Keratinocyte (primary cell): ENCODE results near the gene OR2T8. TPM values are rescaled to one million over a fixed set of nuclear protein-coding genes. Genes with fewer than 3 reads are reported as not detected.

ENCODE experiments used
- DNase-seq: peaks from one replicate; pipeline ENCODE4 v3.0.0-alpha.2; 2011; ENCODE audit warnings: low read depth, missing footprints, low spot score
- FAIRE-seq: peaks from 2 replicates; lab custom pipeline; 2011; peaks lifted over from hg19 to GRCh38; lab: Jason Lieb, UNC
- H2AFZ ChIP-seq: 2 replicates; pipeline ENCODE4 v1.6.0; 2012; ENCODE audit warnings: low read length, control low read depth, inconsistent platforms; ENCODE audit not compliant: control insufficient read depth
- H3K27ac ChIP-seq: 2 replicates; pipeline ENCODE4 v1.5.1; 2011; ENCODE audit warnings: low read length; ENCODE audit not compliant: control insufficient read depth, insufficient read depth
- H3K27me3 ChIP-seq: 3 replicates; pipeline ENCODE4 v1.6.0; 2011; ENCODE audit warnings: low read length; ENCODE audit not compliant: control insufficient read depth, insufficient read depth; ENCODE audit errors: extremely low read depth
- H3K36me3 ChIP-seq, 2 experiments: 2 replicates in 1 of 2; 3 replicates in 1 of 2; pipeline ENCODE4 v1.5.1; 2011; ENCODE audit warnings: low read length in 2 of 2, mild to moderate bottlenecking in 1 of 2; ENCODE audit not compliant: control insufficient read depth in 2 of 2, insufficient read depth in 2 of 2; ENCODE audit errors: extremely low read depth in 1 of 2
- H3K4me1 ChIP-seq: 3 replicates; pipeline ENCODE4 v1.5.1; 2011; ENCODE audit warnings: low read length; ENCODE audit not compliant: control insufficient read depth, insufficient read depth; ENCODE audit errors: extremely low read depth
- H3K4me2 ChIP-seq: 3 replicates; pipeline ENCODE4 v1.6.0; 2011; ENCODE audit warnings: low read depth, low read length; ENCODE audit not compliant: control insufficient read depth, insufficient read depth; ENCODE audit errors: extremely low read depth
- H3K4me3 ChIP-seq, 3 experiments: fragments of 200-600 bp in 1 of 3; sonication (generic) in 1 of 3; 2 replicates in 2 of 3; 3 replicates in 1 of 3; pipeline ENCODE4 v1.5.1; 2011 to 2016; ENCODE audit warnings: low read length in 3 of 3, mild to moderate bottlenecking in 3 of 3, control low read depth in 2 of 3, inconsistent platforms in 1 of 3, low read depth in 1 of 3, mixed read lengths in 1 of 3, mixed run types in 1 of 3, moderate library complexity in 1 of 3; ENCODE audit not compliant: control insufficient read depth in 2 of 3, insufficient read depth in 2 of 3; ENCODE audit errors: extremely low read depth in 1 of 3
- H3K79me2 ChIP-seq: 2 replicates; pipeline ENCODE4 v1.6.0; 2012; ENCODE audit warnings: low read length; ENCODE audit not compliant: control insufficient read depth, insufficient read depth
- H3K9ac ChIP-seq: 3 replicates; pipeline ENCODE4 v1.6.0; 2011; ENCODE audit warnings: low read length; ENCODE audit not compliant: control insufficient read depth, insufficient read depth; ENCODE audit errors: extremely low read depth
- H3K9me1 ChIP-seq: 3 replicates; pipeline ENCODE4 v1.6.0; 2011; ENCODE audit warnings: low read length; ENCODE audit not compliant: control insufficient read depth, insufficient read depth; ENCODE audit errors: extremely low read depth
- H3K9me3 ChIP-seq: 2 replicates; pipeline ENCODE4 v1.5.1; 2012; ENCODE audit warnings: low read depth, low read length; ENCODE audit not compliant: control insufficient read depth
- H4K20me1 ChIP-seq: 3 replicates; pipeline ENCODE4 v1.6.0; 2011; ENCODE audit warnings: low read length; ENCODE audit not compliant: control insufficient read depth, insufficient read depth; ENCODE audit errors: extremely low read depth
- CTCF ChIP-seq, 3 experiments: IDR thresholded peaks in 1 of 3; conservative IDR thresholded peaks in 1 of 3; optimal IDR thresholded peaks in 1 of 3; 2 replicates in 2 of 3; 3 replicates in 1 of 3; pipeline versions ENCODE3 to v1.5.1; 2011; ENCODE audit warnings: low read length in 3 of 3, mild to moderate bottlenecking in 3 of 3, moderate library complexity in 2 of 3, control low read depth in 1 of 3, inconsistent platforms in 1 of 3; ENCODE audit not compliant: insufficient read depth in 2 of 3; ENCODE audit errors: extremely low read depth in 1 of 3
- EZH2 ChIP-seq: IDR thresholded peaks from one replicate; pipeline ENCODE4 v1.6.1; 2012; ENCODE audit warnings: inconsistent platforms, mild to moderate bottlenecking, low read length, moderate library complexity
- dilution Hi-C: fragments of 300-500 bp; cut with MboI; formaldehyde crosslinking; loops from one replicate; pipeline ENCODE4 v1.7.0; 2020; ENCODE audit warnings: low sequenced_read_pairs; ENCODE audit not compliant: extremely low pct_ligation_motif_present
- polyA plus RNA-seq, 5 experiments: library from polyadenylated mRNA; depleted of rRNA in 3 of 5; stranded (reverse) in 3 of 5; stranded (forward) in 1 of 5; unstranded in 1 of 5; fragments of >200 nt; gene quantifications; 1 replicate in 1 of 5; 2 replicates in 3 of 5; 3 replicates in 1 of 5; pipeline versions ENCODE4 v1.2.1 to v1.2.3, GENCODE V29; 2011 to 2012; ENCODE audit warnings: missing spikeins in 2 of 5, low read depth in 1 of 5, low replicate concordance in 1 of 5

OR2T8 gene
- polyA plus RNA-seq, 1 donor (not counting 4 experiments of a cell fraction or from before 2014, with no cell fraction given), result not detected

DNA sequence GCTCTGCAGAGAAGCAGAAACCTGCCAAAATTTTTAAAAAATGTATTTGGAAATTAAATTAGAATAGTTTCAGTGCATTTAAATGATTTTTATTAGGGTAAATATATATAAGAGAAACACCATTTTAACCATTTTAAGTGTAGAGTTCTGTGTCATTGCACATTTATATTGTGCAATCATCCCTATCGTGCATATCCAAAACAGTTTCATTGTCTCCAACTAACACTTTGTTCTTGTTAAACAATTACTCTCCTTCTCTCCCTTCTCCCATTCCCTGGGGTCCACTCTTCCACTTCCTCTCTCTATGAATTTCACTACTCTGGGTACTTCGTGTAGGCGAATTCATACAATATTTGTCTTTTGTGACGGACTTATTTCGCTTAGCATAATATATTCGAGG lies 22.6 kb downstream of the OR2T8 start:
- peaks cover 2% of the 10 kb centered on the region for H3K9me3 ChIP-seq
- no peaks in the 10 kb centered on the region for H3K27me3 ChIP-seq
- no peak overlapping the region for H3K9ac ChIP-seq
- no peaks in the 10 kb centered on the region for H3K79me2 ChIP-seq
- no peak overlapping the region for H3K4me3 ChIP-seq
- DNase-seq (no peak), FAIRE-seq (no peak)
- no peaks in the 10 kb centered on the region for H3K9me1 ChIP-seq
- no peak overlapping the region for H2AFZ ChIP-seq
- TF ChIP-seq EZH2 (no peak), CTCF (optimal IDR thresholded peaks at IDR 0.05 in 1 of 3, IDR thresholded peaks at IDR 0.05 in 1 of 3, conservative IDR thresholded peaks at IDR 0.05 in 1 of 3; ENCODE audit: extremely low read depth in 1 of 3, insufficient read depth in 2 of 3, low read length in 3 of 3) (no peak)
- no peaks in the 10 kb centered on the region for H3K36me3 ChIP-seq
- dilution Hi-C loops, result no loop called here
- no peak overlapping the region for H3K27ac ChIP-seq
- no peaks in the 10 kb centered on the region for H4K20me1 ChIP-seq
- H3K4me1 ChIP-seq, result no peaks in the 10 kb centered on the region
- H3K4me2 ChIP-seq, result no peak overlapping the region

DNA sequence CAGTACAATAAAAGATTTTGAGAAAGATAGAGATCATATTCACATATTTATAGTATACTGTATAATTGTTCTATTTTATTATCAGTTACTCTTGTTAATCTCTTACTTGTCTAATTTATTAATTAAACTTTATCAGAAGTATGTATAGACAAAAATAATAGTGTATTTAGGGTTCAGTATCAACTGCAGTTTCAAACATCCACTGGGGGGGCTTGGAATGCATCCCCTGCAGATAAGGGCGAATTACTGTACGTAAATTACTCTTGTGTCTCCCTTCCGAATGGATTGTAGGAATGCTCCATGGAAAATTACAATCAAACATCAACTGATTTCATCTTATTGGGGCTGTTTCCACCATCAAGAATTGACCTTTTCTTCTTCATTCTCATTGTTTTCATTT lies 28.5 kb downstream of the OR2T8 start, which contains the start of gene OR2L8:
OR2L8 (plus strand) TSS at position 301 of the 400 bp plus-strand sequence; CDS start at position 301, 0 bp downstream.
- dilution Hi-C loops, result no loop called here

More for the DNA sequence above, 28.5 kb downstream of the OR2T8 start, which contains the start of gene OR2L8:
- Histone ChIP-seq H4K20me1 (no peaks in the 10 kb centered on the region), H3K27ac (no peak within 1 kb of the TSS), H2AFZ (no peak within 1 kb of the TSS), H3K9ac (no peak within 1 kb of the TSS), H3K27me3 (no peaks in the 10 kb centered on the region), H3K4me1 (no peaks in the 10 kb centered on the region), H3K4me3 (no peak within 1 kb of the TSS), H3K9me3 (peaks cover 7% of the 10 kb centered on the region), H3K79me2 (no peaks in the 10 kb centered on the region), H3K4me2 (no peak within 1 kb of the TSS), H3K36me3 (no peaks in the 10 kb centered on the region), H3K9me1 (no peaks in the 10 kb centered on the region)
- no peak for FAIRE-seq
- no peak for DNase-seq
- TF ChIP-seq CTCF (optimal IDR thresholded peaks at IDR 0.05 in 1 of 3, IDR thresholded peaks at IDR 0.05 in 1 of 3, conservative IDR thresholded peaks at IDR 0.05 in 1 of 3; ENCODE audit: extremely low read depth in 1 of 3, insufficient read depth in 2 of 3, low read length in 3 of 3), result no peak
- no peak for TF ChIP-seq EZH2
